OCI-LY3 (cell line): ENCODE results near the gene PHOSPHO1.
"Not testable (repeated sequence)": the region's sequence is repeated elsewhere in the genome, so short reads cannot be mapped to it uniquely, and the experiment has no call there.

Source experiments
- H2AFZ ChIP-seq: fragments of 200-600, 300-600 bp; shearing (Covaris generic); 2 replicates; pipeline ENCODE4 v1.6.0; 2014; ENCODE audit warnings: antibody characterized with exemption, low read depth, low read length
- H3K27ac ChIP-seq: fragments of 200-600, 300-600 bp; sonication (generic); 2 replicates; pipeline ENCODE4 v1.5.1; 2014; ENCODE audit warnings: mild to moderate bottlenecking, low read length, moderate library complexity, mixed read lengths
- H3K27me3 ChIP-seq: fragments of 200-600, 300-600 bp; sonication (generic); 2 replicates; pipeline ENCODE4 v1.6.1; 2014; ENCODE audit warnings: low read depth, low read length, mixed read lengths
- H3K36me3 ChIP-seq: fragments of 200-600, 300-600 bp; sonication (generic); replicated peaks from 2 replicates; pipeline ENCODE3; 2014; ENCODE audit warnings: low read depth, low read length, mixed read lengths
- H3K4me1 ChIP-seq: fragments of 300-600, 200-600 bp; sonication (generic); 2 replicates; pipeline ENCODE4 v1.6.1; 2014; ENCODE audit warnings: low read length, mixed read lengths
- H3K4me2 ChIP-seq: fragments of 200-600, 300-600 bp; sonication (generic); 2 replicates; pipeline ENCODE4 v1.6.1; 2014; ENCODE audit warnings: low read length, mixed read lengths
- H3K4me3 ChIP-seq: fragments of 300-600, 200-600 bp; sonication (generic); 2 replicates; pipeline ENCODE4 v1.5.1; 2014; ENCODE audit warnings: antibody characterized with exemption, mild to moderate bottlenecking, low read length, moderate library complexity
- H3K79me2 ChIP-seq: fragments of 300-600, 200-600 bp; shearing (Covaris generic); 2 replicates; pipeline ENCODE4 v1.6.1; 2014; ENCODE audit warnings: mild to moderate bottlenecking, low read length, mixed read lengths
- H3K9ac ChIP-seq: fragments of 300-600, 200-600 bp; shearing (Covaris generic); 2 replicates; pipeline ENCODE4 v1.6.0; 2014; ENCODE audit warnings: mild to moderate bottlenecking, low read length, moderate library complexity
- H3K9me3 ChIP-seq: fragments of 200-600, 300-600 bp; shearing (Covaris generic); 2 replicates; pipeline ENCODE4 v1.6.1; 2014; ENCODE audit warnings: low read length, mixed read lengths; ENCODE audit not compliant: insufficient read depth
- H4K20me1 ChIP-seq: fragments of 200-600, 300-600 bp; sonication (generic); 2 replicates; pipeline ENCODE4 v1.6.1; 2016; ENCODE audit warnings: low read length, mixed read lengths; ENCODE audit not compliant: insufficient read depth
- CTCF ChIP-seq: fragments of 200-600, 300-600 bp; sonication (generic); IDR thresholded peaks from 2 replicates; pipeline ENCODE4 v1.5.1; 2014; ENCODE audit warnings: antibody characterized with exemption, low read length, low read depth
- EZH2phosphoT487 ChIP-seq: fragments of 200-600 bp; shearing (Covaris generic); IDR thresholded peaks from 2 replicates; pipeline ENCODE4 v1.6.1; 2018; ENCODE audit warnings: antibody characterized with exemption, mixed run types, low read depth

PHOSPHO1 gene

GRCh38 chr17:49187301-49187700, 43.3 kb downstream of the PHOSPHO1 start:
- no peaks in the 10 kb centered on the region for H3K27me3 ChIP-seq
- no peak overlapping the region for H3K4me3 ChIP-seq
- no peak overlapping the region for H3K9ac ChIP-seq
- H3K79me2 ChIP-seq, result no peaks in the 10 kb centered on the region
- no peak overlapping the region for H3K27ac ChIP-seq
- peaks cover 4% of the 10 kb centered on the region; the same call in 1 of the 2 replicates for H3K4me1 ChIP-seq
- no peaks in the 10 kb centered on the region for H3K36me3 ChIP-seq
- TF ChIP-seq CTCF (no peak), EZH2phosphoT487 (no peak)
- no peaks in the 10 kb centered on the region for H3K9me3 ChIP-seq
- no peak overlapping the region for H2AFZ ChIP-seq
- H3K4me2 ChIP-seq, result no peak overlapping the region
- no peaks in the 10 kb centered on the region for H4K20me1 ChIP-seq

- not testable (repeated sequence) for H4K20me1 ChIP-seq, H3K9me3 ChIP-seq, H3K27me3 ChIP-seq, H2AFZ ChIP-seq, H3K4me3 ChIP-seq, H3K4me1 ChIP-seq, H3K36me3 ChIP-seq, H3K4me2 ChIP-seq, H3K79me2 ChIP-seq, H3K9ac ChIP-seq, H3K27ac ChIP-seq
Observed at GRCh38 chr17:49185381-49185780, 45.2 kb downstream of the PHOSPHO1 start.

DNA sequence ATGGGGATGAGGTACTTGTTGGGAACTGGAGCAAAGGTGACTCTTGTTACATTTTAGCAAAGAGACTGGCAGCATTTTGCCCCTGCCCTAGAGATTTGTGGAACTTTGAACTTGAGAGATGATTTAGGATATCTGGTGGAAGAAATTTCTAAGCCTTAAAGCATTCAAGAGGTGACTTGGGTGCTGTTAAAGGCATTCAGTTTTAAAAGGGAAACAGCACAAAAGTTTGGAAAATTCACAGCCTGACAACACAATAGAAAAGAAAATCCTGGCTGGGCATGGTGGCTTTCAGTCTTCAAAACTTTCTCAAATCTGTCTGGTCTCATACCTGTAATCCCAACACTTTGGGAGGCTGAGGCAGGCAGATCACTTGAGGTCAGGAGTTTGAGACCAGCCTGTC, 46.1 kb downstream of the PHOSPHO1 start:
- not testable (repeated sequence) for H3K4me3 ChIP-seq, H3K36me3 ChIP-seq, H2AFZ ChIP-seq

GRCh38 chr17:49183801-49184200, 46.8 kb downstream of the PHOSPHO1 start:
- H3K27me3 ChIP-seq, result no peaks in the 10 kb centered on the region
- no peaks in the 10 kb centered on the region for H3K4me1 ChIP-seq
- H3K79me2 ChIP-seq, result no peaks in the 10 kb centered on the region
- H2AFZ ChIP-seq, result no peak overlapping the region
- no peak overlapping the region for H3K27ac ChIP-seq
- no peak overlapping the region for H3K9ac ChIP-seq
- H3K36me3 ChIP-seq, result no peaks in the 10 kb centered on the region
- no peaks in the 10 kb centered on the region for H3K9me3 ChIP-seq
- no peak overlapping the region for H3K4me2 ChIP-seq
- H4K20me1 ChIP-seq, result no peaks in the 10 kb centered on the region
- no peak overlapping the region for H3K4me3 ChIP-seq
- TF ChIP-seq CTCF (no peak), EZH2phosphoT487 (no peak)

More for the DNA sequence above, 46.1 kb downstream of the PHOSPHO1 start:
- not testable (repeated sequence) for H3K27me3 ChIP-seq, H4K20me1 ChIP-seq, H3K4me2 ChIP-seq, H3K79me2 ChIP-seq, H3K27ac ChIP-seq, H3K9me3 ChIP-seq, H3K4me1 ChIP-seq, H3K9ac ChIP-seq

- no peaks in the 10 kb centered on the region for H3K36me3 ChIP-seq
- no peak overlapping the region for H3K27ac ChIP-seq
- no peaks in the 10 kb centered on the region for H4K20me1 ChIP-seq
- H3K4me1 ChIP-seq, result no peaks in the 10 kb centered on the region
- no peaks in the 10 kb centered on the region for H3K79me2 ChIP-seq
- H3K9ac ChIP-seq, result no peak overlapping the region
- H3K27me3 ChIP-seq, result no peaks in the 10 kb centered on the region
- no peak overlapping the region for H3K4me3 ChIP-seq
- TF ChIP-seq EZH2phosphoT487, result no peak
- TF ChIP-seq CTCF, result no peak
- H3K9me3 ChIP-seq, result no peaks in the 10 kb centered on the region
- H2AFZ ChIP-seq, result no peak overlapping the region
- no peak overlapping the region for H3K4me2 ChIP-seq
Observed at GRCh38 chr17:49183341-49183740, 47.2 kb downstream of the PHOSPHO1 start.
